GM21723 (cell line): ENCODE results near the gene EFNA3.

ENCODE experiments used
- ATAC-seq: cut with Tn5 transposase; IDR thresholded peaks from one replicate; pipeline ENCODE4 v1.9.1; 2021; ENCODE audit warnings: mild to moderate bottlenecking, moderate library complexity; ENCODE audit not compliant: unreplicated experiment

The EFNA3 gene

GRCh38 chr1:155083052-155083541, 4.5 kb downstream of the EFNA3 start:
- no peak for ATAC-seq

DNA sequence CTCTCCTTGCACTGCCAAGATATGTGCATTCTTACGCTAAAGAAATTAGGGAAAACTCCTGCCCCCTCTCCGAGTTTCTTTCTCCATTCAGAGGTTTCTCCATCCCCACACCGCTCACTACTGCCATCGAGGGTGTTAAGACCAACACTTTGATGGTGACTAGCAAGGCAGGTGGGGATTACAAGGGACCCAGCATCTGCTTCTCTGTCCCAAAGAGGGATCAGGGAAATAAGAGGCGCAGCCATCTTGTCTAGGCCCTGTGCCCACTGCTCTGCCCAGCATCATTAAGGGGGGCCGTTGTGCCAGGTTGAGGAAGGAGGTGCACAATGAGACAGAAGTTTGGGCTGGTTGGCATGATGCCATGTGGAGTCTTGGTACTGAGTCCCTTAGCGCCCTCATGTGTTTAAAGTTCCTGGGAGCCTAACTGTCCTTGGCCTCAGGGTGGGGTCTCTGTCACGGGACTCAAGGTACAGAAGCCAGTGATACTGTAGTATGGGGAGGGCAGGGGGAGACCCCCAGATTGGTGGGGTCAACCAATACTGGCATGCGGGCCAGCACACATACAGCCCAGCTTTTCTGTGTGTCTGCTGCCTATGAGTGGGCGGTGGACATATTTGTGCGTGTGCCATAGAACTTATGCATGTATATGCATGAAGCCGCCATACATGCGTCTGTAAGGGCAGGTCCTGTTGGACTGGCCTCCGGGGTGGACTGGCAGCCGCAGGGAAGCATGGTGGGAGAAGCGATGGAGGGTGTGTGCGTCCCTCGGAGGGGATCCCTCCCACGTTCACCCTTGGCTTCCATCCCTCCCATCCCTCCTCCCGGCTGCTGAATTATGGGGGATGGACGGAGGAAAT, 5.5 kb downstream of the EFNA3 start:
- ATAC-seq = peak; percentile 10

- peak; percentile 76 for ATAC-seq
These were observed 6.3 kb downstream of the EFNA3 start for GRCh38 chr1:155084722-155085503.

- ATAC-seq = peak; percentile 20
These were observed 7.0 kb downstream of the EFNA3 start for GRCh38 chr1:155085504-155086127.

DNA sequence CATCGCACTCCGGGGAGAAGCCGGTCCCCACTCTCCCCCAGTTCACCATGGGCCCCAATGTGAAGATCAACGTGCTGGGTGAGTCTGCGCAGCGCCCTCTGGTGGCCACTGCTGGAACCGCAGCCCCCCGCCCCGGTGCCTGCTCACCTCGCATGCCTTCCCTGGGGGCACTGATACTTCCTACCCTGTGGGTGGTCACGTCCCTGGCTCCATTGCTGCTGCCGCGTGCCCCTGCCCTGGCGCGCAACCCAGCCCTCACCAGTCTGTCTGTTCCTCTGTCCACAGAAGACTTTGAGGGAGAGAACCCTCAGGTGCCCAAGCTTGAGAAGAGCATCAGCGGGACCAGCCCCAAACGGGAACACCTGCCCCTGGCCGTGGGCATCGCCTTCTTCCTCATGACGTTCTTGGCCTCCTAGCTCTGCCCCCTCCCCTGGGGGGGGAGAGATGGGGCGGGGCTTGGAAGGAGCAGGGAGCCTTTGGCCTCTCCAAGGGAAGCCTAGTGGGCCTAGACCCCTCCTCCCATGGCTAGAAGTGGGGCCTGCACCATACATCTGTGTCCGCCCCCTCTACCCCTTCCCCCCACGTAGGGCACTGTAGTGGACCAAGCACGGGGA, 7.6 kb downstream of the EFNA3 start:
- no peak for ATAC-seq

DNA sequence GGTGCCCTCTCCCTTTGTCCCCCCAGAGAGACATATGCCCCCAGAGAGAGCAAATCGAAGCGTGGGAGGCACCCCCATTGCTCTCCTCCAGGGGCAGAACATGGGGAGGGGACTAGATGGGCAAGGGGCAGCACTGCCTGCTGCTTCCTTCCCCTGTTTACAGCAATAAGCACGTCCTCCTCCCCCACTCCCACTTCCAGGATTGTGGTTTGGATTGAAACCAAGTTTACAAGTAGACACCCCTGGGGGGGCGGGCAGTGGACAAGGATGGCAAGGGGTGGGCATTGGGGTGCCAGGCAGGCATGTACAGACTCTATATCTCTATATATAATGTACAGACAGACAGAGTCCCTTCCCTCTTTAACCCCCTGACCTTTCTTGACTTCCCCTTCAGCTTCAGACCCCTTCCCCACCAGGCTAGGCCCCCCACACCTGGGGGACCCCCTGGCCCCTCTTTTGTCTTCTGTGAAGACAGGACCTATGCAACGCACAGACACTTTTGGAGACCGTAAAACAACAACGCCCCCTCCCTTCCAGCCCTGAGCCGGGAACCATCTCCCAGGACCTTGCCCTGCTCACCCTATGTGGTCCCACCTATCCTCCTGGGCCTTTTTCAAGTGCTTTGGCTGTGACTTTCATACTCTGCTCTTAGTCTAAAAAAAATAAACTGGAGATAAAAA, 8.4 kb downstream of the EFNA3 start:
- no peak for ATAC-seq

GRCh38 chr1:155091071-155092051, 12.7 kb downstream of the EFNA3 start:
- no peak for ATAC-seq

- ATAC-seq = no peak
These were observed 13.5 kb downstream of the EFNA3 start for GRCh38 chr1:155092131-155092530.

- ATAC-seq = no peak
These were observed 14.0 kb downstream of the EFNA3 start for GRCh38 chr1:155092641-155093040.

GRCh38 chr1:155093911-155094621, 15.4 kb downstream of the EFNA3 start:
- ATAC-seq = no peak

GRCh38 chr1:155094622-155094948, 15.9 kb downstream of the EFNA3 start:
- no peak for ATAC-seq

- no peak for ATAC-seq
These were observed 20.7 kb downstream of the EFNA3 start for GRCh38 chr1:155099331-155099730.

GRCh38 chr1:155103325-155103724, 24.7 kb downstream of the EFNA3 start:
- no peak for ATAC-seq

- ATAC-seq = no peak
These were observed 26.2 kb downstream of the EFNA3 start for GRCh38 chr1:155104605-155105534.

GRCh38 chr1:155105604-155106011, 27.0 kb downstream of the EFNA3 start:
- ATAC-seq = no peak

DNA sequence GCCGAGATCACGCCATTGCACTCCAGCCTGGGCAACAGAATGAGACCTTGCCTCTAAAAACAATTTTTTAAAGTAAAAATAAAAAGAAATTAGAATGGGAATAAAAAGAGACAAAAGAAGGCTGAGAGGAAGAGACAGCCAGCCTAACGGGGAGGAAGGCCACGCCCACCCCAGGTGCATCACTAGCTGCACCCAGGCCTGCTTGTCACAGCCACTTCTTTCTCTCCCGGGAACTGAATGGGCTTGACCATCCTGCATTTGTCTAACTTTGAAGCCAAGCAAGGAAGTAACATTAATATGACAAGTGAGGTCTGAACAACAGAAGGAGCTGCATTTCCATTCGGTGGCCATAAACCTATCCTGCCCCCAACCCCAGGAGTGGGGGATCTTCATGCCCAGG, 28.2 kb downstream of the EFNA3 start:
- ATAC-seq = no peak
